Type B pancreatic cell (in vitro differentiated cells): ENCODE data around the gene PCP4L1. TPM values are rescaled to one million over a fixed set of nuclear protein-coding genes. Genes with fewer than 3 reads are reported as not detected.
A peak's percentile ranks its signal among the peaks of the same experiment; 100 is the strongest.

ENCODE experiments used
- DNase-seq: peaks from one replicate; pipeline ENCODE4 v3.0.0; 2021; ENCODE audit warnings: mixed read lengths; ENCODE audit not compliant: unreplicated experiment; ENCODE audit errors: extremely low spot score
- H3K27ac Mint-ChIP-seq: 2 replicates; pipeline ENCODE4 v1.8.0; 2021; ENCODE audit warnings: mild to moderate bottlenecking, mixed read lengths
- H3K27me3 Mint-ChIP-seq: 2 replicates; pipeline ENCODE4 v1.8.0; 2021; ENCODE audit warnings: mixed read lengths
- H3K36me3 Mint-ChIP-seq: 2 replicates; pipeline ENCODE4 v1.8.0; 2021; ENCODE audit warnings: mixed read lengths
- H3K4me1 Mint-ChIP-seq: one replicate; pipeline ENCODE4 v1.8.0; 2021; ENCODE audit warnings: mixed read lengths; ENCODE audit not compliant: unreplicated experiment
- H3K4me3 Mint-ChIP-seq: 2 replicates; pipeline ENCODE4 v1.8.0; 2021; ENCODE audit warnings: mild to moderate bottlenecking, mixed read lengths
- H3K9me3 Mint-ChIP-seq: 2 replicates; pipeline ENCODE4 v1.8.0; 2021; ENCODE audit warnings: mixed read lengths
- CTCF ChIP-seq: fragments of 200-600 bp; sonication (generic); conservative IDR thresholded peaks from 2 replicates; pipeline ENCODE4 v1.5.0; 2021; ENCODE audit warnings: antibody characterized with exemption, mild to moderate bottlenecking
- total RNA-seq: library from RNA; stranded (reverse); gene quantifications from 2 replicates; pipeline ENCODE4 v1.2.1, GENCODE V29; 2021; ENCODE audit warnings: low replicate concordance

Gene PCP4L1
- total RNA-seq, 1 donor from 2014 or later = 1.0 TPM

- H3K36me3 Mint-ChIP-seq = peaks cover 8% of the 10 kb centered on the region
- peaks cover 51% of the 10 kb centered on the region for H3K27me3 Mint-ChIP-seq
- no peak for DNase-seq
- no peak for TF ChIP-seq CTCF
- H3K4me1 Mint-ChIP-seq = peaks cover 18% of the 10 kb centered on the region
- no peak overlapping the region for H3K27ac Mint-ChIP-seq
- peaks cover 12% of the 10 kb centered on the region for H3K9me3 Mint-ChIP-seq
- peak overlapping the region; percentile 51 for H3K4me3 Mint-ChIP-seq
These were observed 2.1 kb downstream of the PCP4L1 start for GRCh38 chr1:161260376-161261260.

- Mint-ChIP-seq H3K36me3 (peaks cover 5% of the 10 kb centered on the region), H3K27me3 (peaks cover 49% of the 10 kb centered on the region), H3K9me3 (peaks cover 8% of the 10 kb centered on the region), H3K27ac (no peak overlapping the region), H3K4me1 (peaks cover 22% of the 10 kb centered on the region), H3K4me3 (peak overlapping the region; percentile 44)
- DNase-seq = no peak
- TF ChIP-seq CTCF = no peak
These were observed 3.0 kb downstream of the PCP4L1 start for GRCh38 chr1:161261261-161262235.

GRCh38 chr1:161265305-161265704 lies 6.8 kb downstream of the PCP4L1 start:
- H3K4me1 Mint-ChIP-seq = peaks cover 20% of the 10 kb centered on the region
- no peaks in the 10 kb centered on the region for H3K9me3 Mint-ChIP-seq
- no peak overlapping the region for H3K27ac Mint-ChIP-seq
- peaks cover 24% of the 10 kb centered on the region for H3K27me3 Mint-ChIP-seq
- no peak overlapping the region for H3K4me3 Mint-ChIP-seq
- TF ChIP-seq CTCF = no peak
- H3K36me3 Mint-ChIP-seq = no peaks in the 10 kb centered on the region
- DNase-seq = no peak

- DNase-seq = no peak
- TF ChIP-seq CTCF = no peak
- H3K27me3 Mint-ChIP-seq = peaks cover 15% of the 10 kb centered on the region
- no peaks in the 10 kb centered on the region for H3K36me3 Mint-ChIP-seq
- H3K27ac Mint-ChIP-seq = no peak overlapping the region
- H3K4me3 Mint-ChIP-seq = no peak overlapping the region
- peaks cover 14% of the 10 kb centered on the region for H3K4me1 Mint-ChIP-seq
- no peaks in the 10 kb centered on the region for H3K9me3 Mint-ChIP-seq
These were observed 7.7 kb downstream of the PCP4L1 start for GRCh38 chr1:161266202-161266601.

GRCh38 chr1:161266836-161267235 lies 8.3 kb downstream of the PCP4L1 start:
- no peak overlapping the region for H3K4me3 Mint-ChIP-seq
- peaks cover 9% of the 10 kb centered on the region for H3K27me3 Mint-ChIP-seq
- no peaks in the 10 kb centered on the region for H3K36me3 Mint-ChIP-seq
- no peak for TF ChIP-seq CTCF
- no peak for DNase-seq
- no peak overlapping the region for H3K27ac Mint-ChIP-seq
- H3K9me3 Mint-ChIP-seq = no peaks in the 10 kb centered on the region
- H3K4me1 Mint-ChIP-seq = peaks cover 9% of the 10 kb centered on the region
